Prostate gland (tissue), 2 donors: ENCODE data around the gene NUMB. TPM values are rescaled to one million over a fixed set of nuclear protein-coding genes. Genes with fewer than 3 reads are reported as not detected.

Experiments used
- DNase-seq: peaks from one replicate; pipeline ENCODE4 v3.0.0-alpha.2; 2019; ENCODE audit warnings: low spot score
- H3K27ac ChIP-seq, 2 donors: fragments of 200-600 bp; sonication (generic); 2 replicates each; pipeline ENCODE4 v1.5.1; 2017 to 2019
- H3K27me3 ChIP-seq: fragments of 200-600 bp; sonication (generic); replicated peaks from 2 replicates; pipeline ENCODE4 v1.5.1; 2019; ENCODE audit not compliant: insufficient read depth
- H3K36me3 ChIP-seq, 2 donors: fragments of 200-600 bp; sonication (generic); 1 replicate in 1 of 2; 2 replicates in 1 of 2; pipeline versions ENCODE4 v1.5.1 to v1.8.1; 2017 to 2019
- H3K4me1 ChIP-seq: fragments of 200-600 bp; sonication (generic); replicated peaks from 2 replicates; pipeline ENCODE4 v1.5.1; 2019
- H3K4me3 ChIP-seq, 2 donors: fragments of 200-600 bp; sonication (generic); 2 replicates each; pipeline ENCODE4 v1.5.1; 2017 to 2019
- H3K9me3 ChIP-seq: fragments of 200-600 bp; sonication (generic); 2 replicates; pipeline ENCODE4 v1.5.1; 2017
- CTCF ChIP-seq, 4 experiments: fragments of 200-600 bp in 2 of 4; fragments of 450-650 bp in 2 of 4; sonication (generic) in 2 of 4; IDR thresholded peaks; 1 replicate in 3 of 4; 2 replicates in 1 of 4; pipeline ENCODE4 v1.5.1; 2016 to 2019; ENCODE audit warnings: antibody characterized with exemption in 4 of 4, mild to moderate bottlenecking in 2 of 4, moderate library complexity in 2 of 4
- POLR2A ChIP-seq: fragments of 450-650 bp; IDR thresholded peaks from one replicate; pipeline ENCODE4 v1.6.1; 2016; ENCODE audit warnings: antibody characterized with exemption, mild to moderate bottlenecking
- POLR2AphosphoS5 ChIP-seq: sonication (generic); formaldehyde crosslinking; IDR thresholded peaks from one replicate; pipeline ENCODE4 v1.6.1; 2017; ENCODE audit warnings: antibody characterized with exemption
- WGBS: methylation state at CpG from one replicate; pipeline ENCODE4 v1.1.5; 2018; 5-methylcytosine and 5-hydroxymethylcytosine counted together
- intact Hi-C: fragments of 100-400 bp; cut with DNase I; formaldehyde crosslinking; loops from one replicate; pipeline ENCODE4 v1.14.2; 2022
- total RNA-seq, 2 donors: library from RNA; depleted of rRNA; stranded (reverse); fragments of >200 nt; gene quantifications; one replicate each; pipeline ENCODE4 v1.1.0, GENCODE V29; 2016

The NUMB gene
- total RNA-seq, result 10 to 100 TPM; 38.4 to 57.8 TPM

- Histone ChIP-seq H3K27me3 (no peaks in the 10 kb centered on the region), H3K4me1 (peaks cover 11% of the 10 kb centered on the region), H3K27ac (peak within 1 kb of the TSS; percentile 93 to 96), H3K36me3 (no peaks in the 10 kb centered on the region), H3K9me3 (no peaks in the 10 kb centered on the region), H3K4me3 (peak within 1 kb of the TSS; percentile 83 to 97)
- DNase-seq, result peak; percentile 99
- peak; percentile 88 for TF ChIP-seq POLR2A
- TF ChIP-seq POLR2AphosphoS5, result peak; percentile 98
- TF ChIP-seq CTCF (IDR thresholded peaks at IDR 0.05), result peak in 3 of 4 experiments; percentile 2 to 61 (median 40)
- intact Hi-C loops, result no loop called here
- under 1% methylated on average over 48 of the region's 60 CpGs for WGBS
Measured at GRCh38 chr14:73458183-73458976, at the start of gene NUMB. TSS of gene NUMB (minus strand) at chr14:73458546. CDS start at chr14:73355751, 102,795 bp downstream.

- no peak for DNase-seq
- TF ChIP-seq CTCF (IDR thresholded peaks at IDR 0.05), result no peak
- TF ChIP-seq POLR2AphosphoS5, result no peak
- 98% methylated on average over 3 of the region's 3 CpGs for WGBS
- H3K4me3 ChIP-seq, result no peak overlapping the region
- H3K27me3 ChIP-seq, result no peaks in the 10 kb centered on the region
- no peak overlapping the region for H3K27ac ChIP-seq
- H3K4me1 ChIP-seq, result no peaks in the 10 kb centered on the region
- H3K36me3 ChIP-seq, result no peaks in the 10 kb centered on the region
- no peaks in the 10 kb centered on the region for H3K9me3 ChIP-seq
- intact Hi-C loops, result no loop called here
Measured at GRCh38 chr14:73503648-73504047, 45.3 kb upstream of the NUMB start.

GRCh38 chr14:73502017-73502619, 43.8 kb upstream of the NUMB start:
- DNase-seq, result no peak
- no peaks in the 10 kb centered on the region for H3K4me1 ChIP-seq
- H3K9me3 ChIP-seq, result no peaks in the 10 kb centered on the region
- WGBS, result 84% methylated on average over 11 of the region's 11 CpGs
- TF ChIP-seq POLR2AphosphoS5 (no peak), CTCF (IDR thresholded peaks at IDR 0.05) (no peak), POLR2A (no peak)
- no peak overlapping the region for H3K27ac ChIP-seq
- H3K36me3 ChIP-seq, result no peaks in the 10 kb centered on the region
- H3K27me3 ChIP-seq, result no peaks in the 10 kb centered on the region
- intact Hi-C loops, result no loop called here
- H3K4me3 ChIP-seq, result no peak overlapping the region

GRCh38 chr14:73500360-73500759, 42.0 kb upstream of the NUMB start:
- Histone ChIP-seq H3K9me3 (no peaks in the 10 kb centered on the region), H3K27me3 (no peaks in the 10 kb centered on the region), H3K27ac (no peak overlapping the region), H3K36me3 (no peaks in the 10 kb centered on the region), H3K4me3 (no peak overlapping the region), H3K4me1 (no peaks in the 10 kb centered on the region)
- no peak for DNase-seq
- WGBS, result 93% methylated on average over 6 of the region's 6 CpGs
- TF ChIP-seq POLR2A (no peak), POLR2AphosphoS5 (no peak), CTCF (IDR thresholded peaks at IDR 0.05) (no peak)
- intact Hi-C loops, result no loop called here
